ENCODE measurements around the gene GRID1.

GRID1 gene

DNA sequence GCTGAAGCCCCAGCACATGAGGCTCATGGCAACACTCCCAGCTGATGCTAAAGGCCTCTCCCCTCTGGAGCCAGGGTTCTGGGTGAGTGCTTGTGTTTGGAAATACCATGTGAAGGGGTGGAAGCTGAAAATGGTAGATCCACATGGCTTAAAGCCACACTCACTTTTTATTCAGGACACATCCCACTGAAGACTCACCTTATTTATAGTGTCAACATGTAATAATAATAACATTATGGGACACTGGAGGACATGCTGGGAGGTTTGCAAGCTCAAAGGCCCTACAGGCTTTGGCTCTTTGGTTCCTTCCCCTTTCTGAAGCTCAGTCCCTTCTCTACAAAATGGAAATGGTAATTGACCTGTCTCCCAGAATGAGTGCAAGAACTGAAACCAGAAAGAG is 318.0 kb downstream of the GRID1 start:
- Histone ChIP-seq H3K4me3 (ENCODE audit: low read length) (no peak overlapping the region), H3K4me1 (ENCODE audit: low read length) (peaks cover 3% of the 10 kb centered on the region; the same call in 1 of the 2 replicates), H3K9me3 (replicated peaks; ENCODE audit: insufficient read depth, low read length) (no peaks in the 10 kb centered on the region), H2AFZ (ENCODE audit: low read length) (no peak overlapping the region), H3K9ac (ENCODE audit: low read length) (no peak overlapping the region), H4K20me1 (ENCODE audit: insufficient read depth, low read length) (no peaks in the 10 kb centered on the region), H3K4me2 (ENCODE audit: low read depth, low read length) (no peak overlapping the region), H3K36me3 (replicated peaks; ENCODE audit: insufficient read depth, low read length) (no peaks in the 10 kb centered on the region), H3F3A (ENCODE audit: insufficient read depth, low read length) (no peaks in the 10 kb centered on the region), H3K27me3 (replicated peaks; ENCODE audit: insufficient read depth, low read length) (no peaks in the 10 kb centered on the region), H3K79me2 (ENCODE audit: low read length) (no peaks in the 10 kb centered on the region), H3K9me2 (replicated peaks; ENCODE audit: insufficient read depth, low read length) (no peaks in the 10 kb centered on the region), H3K27ac (ENCODE audit: low read length) (no peak overlapping the region)
- TF ChIP-seq, protein P1, sequence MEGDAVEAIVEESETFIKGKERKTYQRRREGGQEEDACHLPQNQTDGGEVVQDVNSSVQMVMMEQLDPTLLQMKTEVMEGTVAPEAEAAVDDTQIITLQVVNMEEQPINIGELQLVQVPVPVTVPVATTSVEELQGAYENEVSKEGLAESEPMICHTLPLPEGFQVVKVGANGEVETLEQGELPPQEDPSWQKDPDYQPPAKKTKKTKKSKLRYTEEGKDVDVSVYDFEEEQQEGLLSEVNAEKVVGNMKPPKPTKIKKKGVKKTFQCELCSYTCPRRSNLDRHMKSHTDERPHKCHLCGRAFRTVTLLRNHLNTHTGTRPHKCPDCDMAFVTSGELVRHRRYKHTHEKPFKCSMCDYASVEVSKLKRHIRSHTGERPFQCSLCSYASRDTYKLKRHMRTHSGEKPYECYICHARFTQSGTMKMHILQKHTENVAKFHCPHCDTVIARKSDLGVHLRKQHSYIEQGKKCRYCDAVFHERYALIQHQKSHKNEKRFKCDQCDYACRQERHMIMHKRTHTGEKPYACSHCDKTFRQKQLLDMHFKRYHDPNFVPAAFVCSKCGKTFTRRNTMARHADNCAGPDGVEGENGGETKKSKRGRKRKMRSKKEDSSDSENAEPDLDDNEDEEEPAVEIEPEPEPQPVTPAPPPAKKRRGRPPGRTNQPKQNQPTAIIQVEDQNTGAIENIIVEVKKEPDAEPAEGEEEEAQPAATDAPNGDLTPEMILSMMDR (IDR thresholded peaks at IDR 0.05; ENCODE audit: low read length) = no peak
- TF ChIP-seq EZH2 (optimal IDR thresholded peaks at IDR 0.05; ENCODE audit: low read depth, low read length) (no peak), EZH2phosphoT487 (IDR thresholded peaks at IDR 0.05; ENCODE audit: low read length) (no peak)
- no peak for DNase-seq

DNA sequence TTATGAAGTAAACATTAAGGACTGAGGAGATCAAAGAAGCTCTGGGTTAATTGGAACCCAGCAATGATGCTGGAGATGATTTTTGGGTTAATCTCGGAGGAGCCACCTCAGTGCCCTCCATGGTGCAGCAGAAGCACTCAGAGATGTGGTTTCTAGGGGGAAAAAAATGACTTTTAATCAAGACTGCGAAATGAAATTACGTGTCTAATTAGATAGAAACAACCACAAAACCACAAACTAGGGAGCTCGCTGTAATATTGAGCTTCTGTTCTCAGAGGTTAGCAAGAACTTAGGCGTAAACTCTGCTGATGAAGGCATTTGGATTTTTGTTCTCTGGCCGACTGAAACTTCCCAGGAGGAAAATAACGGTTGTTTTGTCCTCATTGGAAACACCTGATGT is 319.0 kb downstream of the GRID1 start:
- peaks cover 3% of the 10 kb centered on the region; the same call in 1 of the 2 replicates for H3K4me1 ChIP-seq (ENCODE audit: low read length)
- H3F3A ChIP-seq (ENCODE audit: insufficient read depth, low read length) = no peaks in the 10 kb centered on the region
- peak; percentile 65 for DNase-seq
- no peak overlapping the region for H3K9ac ChIP-seq (ENCODE audit: low read length)
- H3K9me3 ChIP-seq (replicated peaks; ENCODE audit: insufficient read depth, low read length) = no peaks in the 10 kb centered on the region
- no peaks in the 10 kb centered on the region for H4K20me1 ChIP-seq (ENCODE audit: insufficient read depth, low read length)
- no peaks in the 10 kb centered on the region for H3K79me2 ChIP-seq (ENCODE audit: low read length)
- no peaks in the 10 kb centered on the region for H3K27me3 ChIP-seq (replicated peaks; ENCODE audit: insufficient read depth, low read length)
- TF ChIP-seq, protein P1 (IDR thresholded peaks at IDR 0.05; ENCODE audit: low read length) = no peak
- no peak for TF ChIP-seq EZH2 (optimal IDR thresholded peaks at IDR 0.05; ENCODE audit: low read depth, low read length)
- no peak for TF ChIP-seq EZH2phosphoT487 (IDR thresholded peaks at IDR 0.05; ENCODE audit: low read length)
- H3K36me3 ChIP-seq (replicated peaks; ENCODE audit: insufficient read depth, low read length) = no peaks in the 10 kb centered on the region
- H3K4me2 ChIP-seq (ENCODE audit: low read depth, low read length) = no peak overlapping the region
- H3K4me3 ChIP-seq (ENCODE audit: low read length) = no peak overlapping the region
- H2AFZ ChIP-seq (ENCODE audit: low read length) = no peak overlapping the region
- H3K9me2 ChIP-seq (replicated peaks; ENCODE audit: insufficient read depth, low read length) = no peaks in the 10 kb centered on the region
- no peak overlapping the region for H3K27ac ChIP-seq (ENCODE audit: low read length)

DNA sequence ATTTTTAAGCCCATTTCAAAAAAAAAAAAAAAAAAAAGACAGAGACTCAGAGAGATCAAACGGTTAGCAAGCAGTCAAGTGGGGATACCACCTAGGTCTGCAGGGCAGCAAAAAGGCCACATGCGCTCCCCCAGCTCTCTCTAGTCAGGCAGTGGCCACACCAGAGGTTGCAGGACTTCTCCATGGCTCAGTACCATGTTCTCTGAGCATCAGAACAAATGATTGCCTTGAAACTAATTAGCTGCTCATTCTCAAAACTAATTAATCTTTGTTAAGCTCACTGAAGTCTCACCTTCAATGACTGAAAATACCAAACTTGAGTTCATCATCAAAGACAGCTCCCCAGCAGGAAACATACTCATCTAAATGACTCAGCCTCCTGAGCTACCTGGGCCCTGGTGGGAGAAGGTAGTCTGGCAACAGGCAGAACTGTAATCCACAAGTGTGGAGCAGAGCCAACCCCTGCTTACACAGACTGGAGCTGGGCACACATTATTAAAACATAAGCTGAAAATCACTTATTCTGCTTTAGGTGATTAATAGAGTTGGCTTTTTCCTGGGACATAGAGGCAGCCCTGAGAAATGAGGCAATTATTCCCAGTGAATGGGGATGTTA is 319.6 kb downstream of the GRID1 start:
- no peaks in the 10 kb centered on the region for H3K36me3 ChIP-seq (replicated peaks; ENCODE audit: insufficient read depth, low read length)
- H3F3A ChIP-seq (ENCODE audit: insufficient read depth, low read length) = no peaks in the 10 kb centered on the region
- H3K9me2 ChIP-seq (replicated peaks; ENCODE audit: insufficient read depth, low read length) = no peaks in the 10 kb centered on the region
- no peak overlapping the region for H2AFZ ChIP-seq (ENCODE audit: low read length)
- H4K20me1 ChIP-seq (ENCODE audit: insufficient read depth, low read length) = no peaks in the 10 kb centered on the region
- no peak overlapping the region for H3K4me3 ChIP-seq (ENCODE audit: low read length)
- no peaks in the 10 kb centered on the region for H3K27me3 ChIP-seq (replicated peaks; ENCODE audit: insufficient read depth, low read length)
- TF ChIP-seq, protein P1 (IDR thresholded peaks at IDR 0.05; ENCODE audit: low read length) = no peak
- no peak for TF ChIP-seq EZH2 (optimal IDR thresholded peaks at IDR 0.05; ENCODE audit: low read depth, low read length)
- no peak overlapping the region for H3K9ac ChIP-seq (ENCODE audit: low read length)
- H3K27ac ChIP-seq (ENCODE audit: low read length) = no peak overlapping the region
- H3K79me2 ChIP-seq (ENCODE audit: low read length) = no peaks in the 10 kb centered on the region
- no peak overlapping the region for H3K4me2 ChIP-seq (ENCODE audit: low read depth, low read length)
- no peaks in the 10 kb centered on the region for H3K9me3 ChIP-seq (replicated peaks; ENCODE audit: insufficient read depth, low read length)
- H3K4me1 ChIP-seq (ENCODE audit: low read length) = peaks cover 3% of the 10 kb centered on the region; the same call in 1 of the 2 replicates
- no peak for DNase-seq
